Stimulated activated CD8-positive, alpha-beta memory T cell treated with anti-CD3 and anti-CD28 coated beads, Interleukin-4, amount 100 ng/mL, for 48 hours (primary cell): ENCODE results near the gene FHOD3.

Experiments used
- DNase-seq: peaks from one replicate; pipeline ENCODE4 v3.0.0-alpha.2; 2020

FHOD3 gene

GRCh38 chr18:36490897-36491296, 193.4 kb downstream of the FHOD3 start:
- DNase-seq, result no peak

DNA sequence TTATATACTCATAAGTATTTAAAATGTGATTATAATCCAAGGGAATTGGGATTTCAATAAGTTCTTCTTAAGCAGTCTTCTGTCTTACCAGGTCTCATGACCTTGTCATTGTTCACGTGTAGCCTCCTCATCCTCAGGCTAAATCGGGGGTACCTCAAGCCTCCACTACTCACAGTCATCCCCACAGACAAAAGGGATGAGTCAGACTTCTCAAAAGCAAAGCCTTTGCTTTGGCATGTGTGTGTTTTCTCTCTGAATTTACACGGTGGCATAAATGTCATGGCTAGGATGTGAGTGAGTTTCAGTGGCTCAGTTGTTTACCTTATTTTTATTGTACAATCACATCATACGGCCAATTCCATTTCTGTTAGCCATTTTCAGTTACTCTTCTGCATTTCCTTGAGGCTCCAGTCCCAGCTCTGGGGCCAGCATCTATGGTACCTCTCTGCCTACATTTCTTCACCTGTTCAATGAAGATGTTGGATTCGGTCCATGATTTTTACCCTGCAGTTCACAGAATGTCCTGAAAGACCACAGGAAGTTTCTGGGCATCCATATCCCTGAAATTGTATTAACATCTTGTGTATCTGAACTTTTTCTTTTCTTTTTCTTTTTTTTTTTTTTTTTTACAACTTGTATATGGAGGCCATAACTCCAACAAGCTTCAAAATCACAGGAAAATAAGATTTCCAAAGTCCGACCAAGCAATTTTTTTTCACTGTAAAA, 195.3 kb downstream of the FHOD3 start:
- DNase-seq, result no peak

DNA sequence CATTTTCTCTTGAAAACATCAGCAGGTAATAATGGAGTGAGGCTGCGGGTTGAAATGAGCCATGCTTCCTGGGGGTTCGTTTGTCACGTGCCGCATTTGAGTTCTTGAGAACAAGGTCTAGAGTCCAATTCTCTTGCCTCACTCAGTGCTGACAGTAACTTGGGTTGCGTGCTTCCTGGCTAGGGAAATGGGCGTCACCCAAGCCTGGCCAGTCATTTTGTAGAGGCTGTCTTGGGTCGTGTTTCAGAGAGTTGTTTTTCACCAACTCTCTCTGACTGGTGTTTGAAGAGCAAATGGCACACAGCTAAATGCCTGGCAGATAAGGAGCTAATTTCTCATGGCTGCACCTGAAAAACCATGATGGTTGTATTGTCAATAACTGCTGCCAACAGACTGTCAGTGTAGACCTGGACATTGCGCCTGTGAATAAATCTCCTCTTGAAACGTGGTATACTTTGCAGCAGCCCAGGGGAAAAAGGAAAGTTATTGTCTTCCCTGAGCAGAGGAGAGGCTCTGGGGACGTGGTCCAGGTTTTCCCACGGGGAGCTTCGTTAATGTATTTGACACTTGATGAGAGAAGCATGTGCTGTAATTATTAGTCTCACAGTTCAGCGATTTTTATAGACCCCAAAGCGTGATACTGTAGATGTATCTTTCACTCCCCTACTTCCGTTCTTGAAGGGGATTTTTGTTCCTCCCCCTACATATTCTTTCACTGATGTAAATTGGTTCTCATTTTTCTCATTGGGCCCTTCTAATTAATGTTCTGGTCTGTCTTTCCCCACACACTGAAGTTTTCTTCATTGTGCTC, 196.0 kb downstream of the FHOD3 start:
- no peak for DNase-seq

- no peak for DNase-seq
These were observed 196.6 kb downstream of the FHOD3 start for GRCh38 chr18:36494160-36494437.

DNA sequence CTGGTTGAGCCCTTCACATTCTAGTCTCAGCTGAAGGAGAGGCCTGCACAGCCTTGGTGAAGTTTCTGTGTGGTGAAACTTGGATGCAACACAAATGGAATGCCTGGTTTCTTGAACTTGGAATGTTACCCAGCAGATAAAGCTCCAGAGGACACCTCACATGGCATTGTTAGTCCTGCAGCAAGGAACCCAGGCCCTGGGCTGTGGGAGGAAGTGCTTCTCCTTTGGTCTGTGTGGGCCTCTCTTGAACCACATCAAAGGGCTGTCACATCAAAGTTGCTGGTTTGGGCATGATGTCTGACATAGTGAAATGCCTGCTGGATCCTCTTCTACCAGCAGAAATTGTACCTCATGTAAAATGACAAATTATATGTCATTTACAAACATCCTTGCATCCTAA, 198.5 kb downstream of the FHOD3 start:
- DNase-seq, result no peak

DNA sequence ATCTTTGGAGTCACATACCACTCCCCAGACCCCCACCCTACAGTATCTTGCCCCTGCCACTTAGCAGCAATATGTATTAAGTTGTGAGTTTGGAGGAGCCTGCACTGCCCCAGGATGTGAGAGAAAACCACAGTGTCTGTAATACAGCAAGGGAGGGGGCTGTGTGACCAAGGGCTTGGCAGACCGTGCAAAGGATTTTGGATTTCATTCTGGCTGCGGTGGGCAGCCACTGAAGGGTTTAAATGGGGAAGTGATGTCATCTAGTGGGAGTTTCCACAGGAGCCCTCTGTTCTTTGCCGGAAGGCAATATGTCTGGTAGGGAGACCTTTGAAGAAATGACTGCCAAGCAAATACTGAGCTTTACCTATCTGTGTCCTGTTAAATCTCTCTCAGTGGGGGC, 202.4 kb downstream of the FHOD3 start:
- no peak for DNase-seq

- no peak for DNase-seq
These were observed 203.6 kb downstream of the FHOD3 start for GRCh38 chr18:36501100-36501499.

- DNase-seq, result no peak
These were observed 206.0 kb downstream of the FHOD3 start for GRCh38 chr18:36503477-36503876.

DNA sequence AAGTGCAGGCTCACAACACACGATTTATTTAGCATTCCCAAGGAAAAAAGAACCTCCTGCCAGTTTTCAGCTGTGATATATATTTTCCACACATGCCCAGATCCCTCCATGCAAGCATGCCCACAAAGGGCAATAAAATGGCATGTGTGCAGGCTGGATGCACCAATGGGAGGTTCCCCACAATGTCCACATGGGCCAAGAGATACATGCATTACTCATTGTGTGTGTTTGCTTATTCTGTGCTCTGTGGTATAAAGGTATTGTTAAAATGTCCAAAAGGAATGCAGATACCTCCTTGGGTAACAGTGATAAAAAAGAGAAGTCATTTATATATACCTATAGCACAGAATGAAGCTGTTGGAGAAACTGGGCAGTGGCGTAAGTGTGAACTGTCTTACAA, 207.4 kb downstream of the FHOD3 start:
- no peak for DNase-seq

DNA sequence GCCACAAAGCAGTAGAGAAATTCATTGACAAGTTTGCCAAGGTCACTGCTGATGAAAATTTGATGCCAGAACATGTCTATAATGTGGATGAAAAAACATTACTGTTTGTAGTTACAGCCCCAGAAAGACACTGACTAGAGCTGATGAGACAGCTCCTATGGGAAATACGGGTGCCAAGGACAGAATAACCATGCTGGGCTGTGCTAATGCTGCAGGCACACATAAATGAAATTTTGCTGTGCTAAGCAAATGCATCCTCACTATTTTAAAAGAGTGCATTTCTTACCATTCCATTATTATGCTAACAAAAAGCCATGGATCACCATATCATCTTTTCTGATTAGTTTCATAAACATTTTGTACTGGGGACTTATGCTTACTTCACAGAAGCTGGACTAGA, 208.2 kb downstream of the FHOD3 start:
- DNase-seq, result no peak

DNA sequence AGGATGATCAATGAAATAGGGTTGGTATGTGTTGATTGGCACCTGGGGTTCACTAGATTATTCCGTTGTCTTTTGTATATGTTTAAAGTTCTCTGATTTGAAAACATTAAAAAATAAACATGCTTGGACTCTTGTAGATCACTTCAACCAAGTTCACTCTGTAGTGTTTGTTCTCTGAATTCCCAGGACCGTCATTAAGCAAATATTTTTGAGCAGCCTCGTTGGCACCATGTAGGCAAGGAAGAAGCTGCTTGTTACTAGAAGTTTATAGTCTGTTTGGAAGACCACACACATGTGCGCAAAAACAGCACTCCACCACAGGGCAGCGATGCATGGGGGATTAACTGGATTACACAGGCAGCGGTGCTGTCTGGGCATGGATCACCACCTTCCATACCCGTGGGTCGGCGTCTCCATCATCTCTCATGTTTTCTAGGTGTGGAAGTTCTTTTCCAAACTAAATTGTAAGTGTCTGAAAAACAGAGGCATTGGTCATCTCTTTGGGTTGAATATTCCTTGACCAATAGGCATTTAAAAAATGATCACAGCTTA, 212.2 kb downstream of the FHOD3 start:
- DNase-seq, result no peak

- DNase-seq, result no peak
These were observed 214.4 kb downstream of the FHOD3 start for GRCh38 chr18:36511791-36512352.

DNA sequence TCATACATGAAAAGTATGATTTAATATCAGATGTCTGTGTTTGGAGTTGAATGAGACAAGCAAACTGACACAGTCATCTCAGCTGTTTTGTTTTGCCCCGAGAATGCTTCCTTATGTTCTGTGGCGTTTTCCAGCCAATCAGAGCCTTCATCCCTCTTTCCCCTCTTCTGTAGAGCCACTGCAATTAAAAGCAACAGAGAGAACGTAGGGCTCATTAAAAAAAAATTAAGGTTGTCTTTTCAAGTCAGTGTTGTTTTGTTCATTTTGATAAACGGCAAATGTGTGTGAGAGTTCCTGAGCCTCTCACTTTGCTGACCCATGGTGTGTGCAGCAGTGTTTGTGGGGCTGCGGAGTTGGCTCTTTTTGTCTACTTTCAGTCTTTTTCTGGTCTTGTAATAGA, 216.0 kb downstream of the FHOD3 start:
- no peak for DNase-seq

DNA sequence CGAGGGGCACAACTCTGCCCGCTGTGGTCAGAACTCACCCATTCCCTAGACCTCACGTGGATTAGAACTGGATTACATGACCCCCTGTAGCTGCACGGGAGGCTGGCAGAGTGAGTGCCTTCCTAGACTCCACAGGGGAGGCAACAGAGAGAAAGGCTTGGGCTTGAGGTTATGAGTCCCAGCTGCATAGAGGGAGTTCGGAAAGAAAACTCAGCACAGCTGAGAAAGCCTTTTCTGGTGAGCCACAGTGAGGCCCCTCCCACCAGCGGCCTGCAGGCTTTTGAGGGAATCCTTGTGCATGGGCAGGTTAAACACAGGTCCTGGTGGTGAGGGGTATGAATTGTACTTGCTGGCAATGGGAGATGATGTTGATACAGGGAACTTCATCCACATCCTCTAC, 217.3 kb downstream of the FHOD3 start:
- DNase-seq, result no peak

GRCh38 chr18:36516258-36516657, 218.7 kb downstream of the FHOD3 start:
- no peak for DNase-seq

DNA sequence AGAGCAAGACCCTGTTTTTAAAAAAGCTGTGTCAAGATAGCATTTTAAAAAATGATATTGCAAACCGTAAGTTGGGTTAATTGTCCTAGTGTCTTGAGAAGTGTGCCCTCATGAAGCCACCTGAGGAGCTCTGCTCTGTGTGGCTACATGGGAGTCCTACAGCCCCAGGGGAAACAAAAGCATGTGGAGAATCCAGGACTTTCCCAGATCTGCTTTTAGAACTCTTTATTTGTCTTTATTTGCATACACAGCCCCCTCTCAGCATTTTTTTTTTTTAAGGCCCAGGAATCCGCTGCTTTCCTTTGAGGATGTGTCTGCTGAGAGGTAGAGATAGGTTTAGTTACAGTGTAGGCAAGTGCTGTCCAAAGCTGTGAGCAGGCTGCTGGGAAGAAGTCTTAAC, 219.2 kb downstream of the FHOD3 start:
- no peak for DNase-seq

- no peak for DNase-seq
These were observed 221.3 kb downstream of the FHOD3 start for GRCh38 chr18:36518839-36519238.

- DNase-seq, result no peak
These were observed 221.8 kb downstream of the FHOD3 start for GRCh38 chr18:36519358-36519757.

DNA sequence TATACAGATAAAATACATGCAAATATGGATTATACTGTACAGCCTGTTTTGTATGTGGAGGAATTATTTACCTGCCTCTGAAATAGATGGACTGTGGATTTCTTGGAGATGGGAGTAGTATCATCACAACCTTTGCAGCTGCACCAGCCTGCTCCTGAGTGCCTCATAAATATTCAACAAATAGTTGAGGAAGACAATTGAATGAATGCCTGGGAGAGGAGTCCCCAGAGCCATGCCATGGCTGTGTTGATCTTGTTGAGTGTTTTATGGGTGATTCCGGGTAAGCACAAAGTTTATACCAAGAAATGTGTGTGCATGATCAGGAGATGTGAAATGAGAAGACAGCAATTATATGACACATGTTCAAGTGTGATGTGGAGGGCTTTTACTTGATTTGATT, 225.0 kb downstream of the FHOD3 start:
- DNase-seq, result no peak

DNA sequence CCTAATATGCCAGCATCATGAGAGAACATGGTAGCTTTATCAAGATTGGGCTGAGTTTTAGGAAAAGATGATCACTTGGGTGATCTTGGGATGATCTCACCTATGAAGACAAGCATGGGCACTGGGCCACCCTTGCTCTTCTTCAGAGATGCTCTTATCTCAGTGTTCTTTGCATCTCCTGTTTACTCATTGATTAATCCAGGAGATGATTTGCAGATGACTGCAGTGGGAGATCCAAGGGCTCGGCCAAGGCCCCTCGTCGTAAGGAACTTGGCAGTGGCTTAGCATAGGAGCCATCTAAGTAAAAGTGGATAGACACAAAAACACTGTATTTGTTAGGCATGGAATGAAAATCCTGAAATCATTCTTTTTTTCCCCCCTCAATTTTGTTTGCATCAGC, 228.4 kb downstream of the FHOD3 start:
- no peak for DNase-seq

- no peak for DNase-seq
These were observed 229.1 kb downstream of the FHOD3 start for GRCh38 chr18:36526611-36527010.

DNA sequence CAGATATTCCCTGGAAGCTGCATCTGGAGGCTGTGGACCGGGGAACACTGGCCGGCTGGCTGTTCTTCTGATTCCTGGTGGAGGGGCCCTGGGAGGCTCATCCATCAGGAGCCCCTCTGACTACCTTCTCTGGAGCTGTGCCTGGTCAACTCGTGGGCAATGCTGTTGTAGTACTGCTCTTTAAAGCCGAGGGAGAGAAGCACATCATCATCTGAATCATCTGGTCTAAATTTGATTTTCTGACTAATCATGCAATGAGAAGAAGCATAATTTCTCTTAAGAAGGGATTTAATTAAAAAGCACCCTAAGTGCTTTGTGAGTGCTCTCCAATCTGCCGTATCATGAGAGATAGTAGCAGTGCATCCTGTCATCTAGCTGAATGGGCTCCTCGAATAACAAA, 229.5 kb downstream of the FHOD3 start:
- DNase-seq, result no peak

- no peak for DNase-seq
These were observed 230.4 kb downstream of the FHOD3 start for GRCh38 chr18:36527740-36528455.

GRCh38 chr18:36529747-36530146, 232.2 kb downstream of the FHOD3 start:
- DNase-seq, result no peak
